ENCODE results near the gene ZC3H4.

DNA sequence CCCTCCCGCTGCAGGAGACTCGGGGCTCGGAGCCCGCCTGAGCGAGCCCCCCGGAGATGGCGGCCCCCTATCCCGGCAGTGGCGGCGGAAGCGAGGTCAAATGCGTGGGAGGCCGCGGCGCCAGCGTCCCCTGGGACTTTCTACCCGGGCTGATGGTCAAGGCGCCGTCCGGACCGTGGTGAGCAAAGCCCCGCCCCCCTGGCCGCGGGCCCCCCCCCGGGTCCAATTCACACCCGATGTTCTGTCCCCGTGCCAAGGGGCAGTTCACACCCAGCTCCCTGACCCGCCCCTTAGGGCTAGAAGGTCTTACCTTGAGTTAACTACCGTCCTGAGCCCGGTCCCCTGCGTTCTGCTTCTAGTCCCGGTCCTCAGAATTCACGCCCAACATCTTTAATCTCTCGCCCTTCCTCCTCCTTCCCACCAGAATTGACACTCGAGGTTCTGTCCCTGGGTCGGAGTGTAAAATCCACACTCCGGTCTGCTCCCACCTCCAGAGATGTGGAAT lies 92.5 kb downstream of the ZC3H4 start:
- TF ChIP-seq, protein P1, sequence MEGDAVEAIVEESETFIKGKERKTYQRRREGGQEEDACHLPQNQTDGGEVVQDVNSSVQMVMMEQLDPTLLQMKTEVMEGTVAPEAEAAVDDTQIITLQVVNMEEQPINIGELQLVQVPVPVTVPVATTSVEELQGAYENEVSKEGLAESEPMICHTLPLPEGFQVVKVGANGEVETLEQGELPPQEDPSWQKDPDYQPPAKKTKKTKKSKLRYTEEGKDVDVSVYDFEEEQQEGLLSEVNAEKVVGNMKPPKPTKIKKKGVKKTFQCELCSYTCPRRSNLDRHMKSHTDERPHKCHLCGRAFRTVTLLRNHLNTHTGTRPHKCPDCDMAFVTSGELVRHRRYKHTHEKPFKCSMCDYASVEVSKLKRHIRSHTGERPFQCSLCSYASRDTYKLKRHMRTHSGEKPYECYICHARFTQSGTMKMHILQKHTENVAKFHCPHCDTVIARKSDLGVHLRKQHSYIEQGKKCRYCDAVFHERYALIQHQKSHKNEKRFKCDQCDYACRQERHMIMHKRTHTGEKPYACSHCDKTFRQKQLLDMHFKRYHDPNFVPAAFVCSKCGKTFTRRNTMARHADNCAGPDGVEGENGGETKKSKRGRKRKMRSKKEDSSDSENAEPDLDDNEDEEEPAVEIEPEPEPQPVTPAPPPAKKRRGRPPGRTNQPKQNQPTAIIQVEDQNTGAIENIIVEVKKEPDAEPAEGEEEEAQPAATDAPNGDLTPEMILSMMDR (IDR thresholded peaks at IDR 0.05) = no peak
- TF ChIP-seq POLR2A (IDR thresholded peaks at IDR 0.05) = no peak

All from thyroid gland (tissue), 4 donors.